Ishikawa (cell line): ENCODE measurements around the gene NCL.

ENCODE experiments used
- CEBPB ChIP-seq: IDR thresholded peaks from 2 replicates; pipeline ENCODE4 v1.6.1; 2012
- CREB1 ChIP-seq: IDR thresholded peaks from 2 replicates; pipeline ENCODE4 v1.6.1; 2012; ENCODE audit warnings: low read depth
- EGR1 ChIP-seq: IDR thresholded peaks from 2 replicates; pipeline ENCODE4 v1.6.1; 2012
- EP300 ChIP-seq: IDR thresholded peaks from 2 replicates; pipeline ENCODE4 v1.6.1; 2012; ENCODE audit warnings: borderline replicate concordance
- FOXM1 ChIP-seq: IDR thresholded peaks from 2 replicates; pipeline ENCODE4 v1.6.1; 2012; ENCODE audit warnings: low read depth, borderline replicate concordance
- MAX ChIP-seq: IDR thresholded peaks from 2 replicates; pipeline ENCODE4 v1.6.1; 2012
- NFIC ChIP-seq: IDR thresholded peaks from 2 replicates; pipeline ENCODE4 v1.6.1; 2012
- RAD21 ChIP-seq: IDR thresholded peaks from 2 replicates; pipeline ENCODE4 v1.6.1; 2012; ENCODE audit warnings: low read depth
- REST ChIP-seq: IDR thresholded peaks from 2 replicates; pipeline ENCODE4 v1.6.1; 2012; ENCODE audit warnings: low read depth, mild to moderate bottlenecking
- TAF1 ChIP-seq: IDR thresholded peaks from 2 replicates; pipeline ENCODE4 v1.6.1; 2012; ENCODE audit warnings: low read depth, mild to moderate bottlenecking
- TCF12 ChIP-seq: IDR thresholded peaks from 2 replicates; pipeline ENCODE4 v1.6.1; 2012; ENCODE audit warnings: low read depth
- TEAD4 ChIP-seq: IDR thresholded peaks from 2 replicates; pipeline ENCODE4 v1.6.1; 2012
- USF1 ChIP-seq: IDR thresholded peaks from 2 replicates; pipeline ENCODE4 v1.6.1; 2012
- YY1 ChIP-seq: IDR thresholded peaks from 2 replicates; pipeline ENCODE4 v1.6.1; 2012; ENCODE audit warnings: low read depth
- ZBTB7A ChIP-seq: IDR thresholded peaks from 2 replicates; pipeline ENCODE4 v1.6.1; 2012; ENCODE audit warnings: low read depth

The NCL gene

GRCh38 chr2:231462729-231463465, 1.4 kb downstream of the NCL start:
- TF ChIP-seq TEAD4 (no peak), ZBTB7A (no peak)

- no peak for TF ChIP-seq YY1
- TF ChIP-seq TEAD4, result no peak
- TF ChIP-seq FOXM1, result no peak
- TF ChIP-seq USF1, result no peak
- TF ChIP-seq ZBTB7A, result no peak
Observed at GRCh38 chr2:231461516-231461971, 2.7 kb downstream of the NCL start.

GRCh38 chr2:231460073-231460835, 4.0 kb downstream of the NCL start:
- TF ChIP-seq TAF1 (no peak), ZBTB7A (no peak), RAD21 (no peak), EP300 (no peak), CREB1 (no peak), TCF12 (no peak), NFIC (no peak), MAX (no peak), FOXM1 (no peak)

GRCh38 chr2:231458368-231458767, 5.9 kb downstream of the NCL start:
- TF ChIP-seq YY1 (no peak), RAD21 (no peak), FOXM1 (no peak), TCF12 (no peak), MAX (no peak)

GRCh38 chr2:231457101-231457500, 7.2 kb downstream of the NCL start:
- TF ChIP-seq FOXM1 (no peak), REST (no peak), CREB1 (no peak), CEBPB (no peak), TCF12 (no peak), NFIC (no peak), YY1 (no peak), EP300 (no peak), RAD21 (no peak), MAX (no peak), USF1 (no peak)

- TF ChIP-seq FOXM1, result no peak
- TF ChIP-seq TAF1, result no peak
- no peak for TF ChIP-seq TEAD4
- TF ChIP-seq RAD21, result no peak
- TF ChIP-seq CREB1, result no peak
- no peak for TF ChIP-seq ZBTB7A
- TF ChIP-seq YY1, result no peak
Observed at GRCh38 chr2:231456295-231457004, 7.8 kb downstream of the NCL start.

- TF ChIP-seq RAD21, result no peak
- TF ChIP-seq CEBPB, result no peak
Observed at GRCh38 chr2:231455890-231456289, 8.4 kb downstream of the NCL start.

- TF ChIP-seq EP300, result no peak
- TF ChIP-seq CREB1, result no peak
- TF ChIP-seq RAD21, result no peak
- TF ChIP-seq REST, result no peak
- no peak for TF ChIP-seq NFIC
- TF ChIP-seq FOXM1, result no peak
- no peak for TF ChIP-seq TEAD4
- no peak for TF ChIP-seq YY1
- no peak for TF ChIP-seq USF1
- no peak for TF ChIP-seq MAX
- TF ChIP-seq ZBTB7A, result no peak
- no peak for TF ChIP-seq CEBPB
- TF ChIP-seq EGR1, result no peak
- TF ChIP-seq TAF1, result no peak
- no peak for TF ChIP-seq TCF12
Observed at GRCh38 chr2:231455222-231455621, 9.1 kb downstream of the NCL start.
